Parathyroid adenoma (tissue), 2 donors: Measurements from ENCODE around the gene RGS1.

Experiments used
- H2AFZ ChIP-seq: fragments of 300-600 bp; sonication (generic); one replicate; pipeline ENCODE4 v1.7.0; 2017; ENCODE audit warnings: antibody characterized with exemption, mild to moderate bottlenecking
- H3K27ac ChIP-seq: fragments of 300-600 bp; sonication (generic); one replicate; pipeline ENCODE4 v1.7.0; 2017
- H3K27me3 ChIP-seq: fragments of 300-600 bp; sonication (generic); one replicate; pipeline ENCODE4 v1.7.0; 2017; ENCODE audit warnings: low read length; ENCODE audit not compliant: control insufficient read depth, insufficient read depth
- H3K36me3 ChIP-seq: fragments of 300-600 bp; sonication (generic); one replicate; pipeline ENCODE4 v1.7.0; 2017; ENCODE audit warnings: low read length; ENCODE audit not compliant: control insufficient read depth, insufficient read depth
- H3K4me1 ChIP-seq: fragments of 300-600 bp; sonication (generic); one replicate; pipeline ENCODE4 v1.7.0; 2017; ENCODE audit warnings: control low read depth
- H3K4me2 ChIP-seq: fragments of 300-600 bp; sonication (generic); one replicate; pipeline ENCODE4 v1.7.0; 2017; ENCODE audit warnings: low read length
- H3K4me3 ChIP-seq: fragments of 300-600 bp; sonication (generic); one replicate; pipeline ENCODE4 v1.7.0; 2017; ENCODE audit warnings: low read depth, low read length
- H3K79me2 ChIP-seq: fragments of 300-600 bp; sonication (generic); one replicate; pipeline ENCODE4 v1.7.0; 2017; ENCODE audit warnings: control low read depth
- H3K9ac ChIP-seq: fragments of 300-600 bp; sonication (generic); one replicate; pipeline ENCODE4 v1.7.0; 2017; ENCODE audit warnings: mild to moderate bottlenecking
- H3K9me3 ChIP-seq: fragments of 300-600 bp; sonication (generic); one replicate; pipeline ENCODE4 v1.7.0; 2017; ENCODE audit warnings: low read length; ENCODE audit not compliant: control insufficient read depth
- CTCF ChIP-seq: fragments of 300-600 bp; sonication (generic); IDR thresholded peaks from one replicate; pipeline ENCODE4 v1.7.0; 2017; ENCODE audit warnings: antibody characterized with exemption, mild to moderate bottlenecking
- donor health status: primary hyperparathyroidism.

Gene RGS1

GRCh38 chr1:192588546-192588945 lies 13.0 kb downstream of the RGS1 start:
- no peak overlapping the region for H3K27ac ChIP-seq
- H3K4me3 ChIP-seq: no peak overlapping the region
- H3K79me2 ChIP-seq: no peaks in the 10 kb centered on the region
- no peaks in the 10 kb centered on the region for H3K9me3 ChIP-seq
- no peaks in the 10 kb centered on the region for H3K27me3 ChIP-seq
- no peak overlapping the region for H3K4me2 ChIP-seq
- no peak for TF ChIP-seq CTCF
- no peak overlapping the region for H2AFZ ChIP-seq
- H3K4me1 ChIP-seq: no peaks in the 10 kb centered on the region
- no peaks in the 10 kb centered on the region for H3K36me3 ChIP-seq
- H3K9ac ChIP-seq: no peak overlapping the region

- TF ChIP-seq CTCF: no peak
- Histone ChIP-seq H3K79me2 (no peaks in the 10 kb centered on the region), H3K9ac (no peak overlapping the region), H3K27me3 (no peaks in the 10 kb centered on the region), H2AFZ (no peak overlapping the region), H3K36me3 (no peaks in the 10 kb centered on the region), H3K4me1 (no peaks in the 10 kb centered on the region), H3K9me3 (no peaks in the 10 kb centered on the region), H3K4me3 (no peak overlapping the region), H3K4me2 (no peak overlapping the region), H3K27ac (no peak overlapping the region)
Measured at GRCh38 chr1:192589813-192590212, 14.2 kb downstream of the RGS1 start.

GRCh38 chr1:192592517-192592916 lies 16.9 kb downstream of the RGS1 start:
- H3K4me1 ChIP-seq: no peaks in the 10 kb centered on the region
- TF ChIP-seq CTCF: no peak
- H2AFZ ChIP-seq: no peak overlapping the region
- H3K79me2 ChIP-seq: no peaks in the 10 kb centered on the region
- H3K9ac ChIP-seq: no peak overlapping the region
- no peak overlapping the region for H3K4me3 ChIP-seq
- H3K27me3 ChIP-seq: no peaks in the 10 kb centered on the region
- no peak overlapping the region for H3K27ac ChIP-seq
- no peaks in the 10 kb centered on the region for H3K9me3 ChIP-seq
- no peak overlapping the region for H3K4me2 ChIP-seq
- no peaks in the 10 kb centered on the region for H3K36me3 ChIP-seq

GRCh38 chr1:192592981-192593708 lies 17.6 kb downstream of the RGS1 start:
- Histone ChIP-seq H3K4me2 (no peak overlapping the region), H3K4me1 (no peaks in the 10 kb centered on the region), H3K27ac (no peak overlapping the region), H3K9ac (no peak overlapping the region), H3K4me3 (no peak overlapping the region), H3K36me3 (no peaks in the 10 kb centered on the region), H2AFZ (no peak overlapping the region), H3K79me2 (no peaks in the 10 kb centered on the region), H3K9me3 (no peaks in the 10 kb centered on the region), H3K27me3 (no peaks in the 10 kb centered on the region)
- TF ChIP-seq CTCF: no peak

- H3K4me3 ChIP-seq: no peak overlapping the region
- H3K27me3 ChIP-seq: no peaks in the 10 kb centered on the region
- no peak overlapping the region for H3K27ac ChIP-seq
- no peak overlapping the region for H3K4me2 ChIP-seq
- H3K4me1 ChIP-seq: no peaks in the 10 kb centered on the region
- H3K9me3 ChIP-seq: no peaks in the 10 kb centered on the region
- no peaks in the 10 kb centered on the region for H3K36me3 ChIP-seq
- no peaks in the 10 kb centered on the region for H3K79me2 ChIP-seq
- no peak overlapping the region for H3K9ac ChIP-seq
- no peak for TF ChIP-seq CTCF
- no peak overlapping the region for H2AFZ ChIP-seq
Measured at GRCh38 chr1:192595299-192595698, 19.7 kb downstream of the RGS1 start.
